ENCODE results near the gene SVEP1.

The SVEP1 gene

DNA sequence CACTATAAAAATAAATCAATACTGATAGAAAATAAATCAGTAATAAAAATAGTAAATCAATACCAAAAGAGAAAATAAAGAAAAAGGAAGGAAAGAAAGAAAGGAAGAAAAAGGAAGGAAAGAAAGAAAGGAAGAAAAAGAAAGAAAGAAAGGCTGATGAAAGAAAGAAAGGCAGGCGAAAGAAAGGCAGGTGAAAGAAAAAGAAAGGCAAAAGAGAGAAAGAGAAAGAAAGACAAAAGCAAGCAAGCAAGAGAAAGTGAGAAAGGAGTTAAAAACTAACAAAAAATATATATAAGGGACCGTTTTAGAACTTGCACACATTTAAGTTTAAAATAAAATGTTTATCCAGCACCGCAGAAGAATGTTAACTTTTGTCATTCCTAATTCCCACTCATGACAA, 116.0 kb downstream of the SVEP1 start:
- TF ChIP-seq SIN3A (IDR thresholded peaks at IDR 0.05; ENCODE audit: borderline replicate concordance, insufficient read depth, low read length) (no peak), FOXP2 (optimal IDR thresholded peaks at IDR 0.05; ENCODE audit: borderline replicate concordance, extremely low read depth, extremely low read length, insufficient read depth) (no peak), TAF1 (IDR thresholded peaks at IDR 0.05; ENCODE audit: borderline replicate concordance, insufficient read depth, low read length) (no peak), POLR2AphosphoS5 (IDR thresholded peaks at IDR 0.05; ENCODE audit: low read depth, low read length) (no peak)
- TF ChIP-seq, protein P1, sequence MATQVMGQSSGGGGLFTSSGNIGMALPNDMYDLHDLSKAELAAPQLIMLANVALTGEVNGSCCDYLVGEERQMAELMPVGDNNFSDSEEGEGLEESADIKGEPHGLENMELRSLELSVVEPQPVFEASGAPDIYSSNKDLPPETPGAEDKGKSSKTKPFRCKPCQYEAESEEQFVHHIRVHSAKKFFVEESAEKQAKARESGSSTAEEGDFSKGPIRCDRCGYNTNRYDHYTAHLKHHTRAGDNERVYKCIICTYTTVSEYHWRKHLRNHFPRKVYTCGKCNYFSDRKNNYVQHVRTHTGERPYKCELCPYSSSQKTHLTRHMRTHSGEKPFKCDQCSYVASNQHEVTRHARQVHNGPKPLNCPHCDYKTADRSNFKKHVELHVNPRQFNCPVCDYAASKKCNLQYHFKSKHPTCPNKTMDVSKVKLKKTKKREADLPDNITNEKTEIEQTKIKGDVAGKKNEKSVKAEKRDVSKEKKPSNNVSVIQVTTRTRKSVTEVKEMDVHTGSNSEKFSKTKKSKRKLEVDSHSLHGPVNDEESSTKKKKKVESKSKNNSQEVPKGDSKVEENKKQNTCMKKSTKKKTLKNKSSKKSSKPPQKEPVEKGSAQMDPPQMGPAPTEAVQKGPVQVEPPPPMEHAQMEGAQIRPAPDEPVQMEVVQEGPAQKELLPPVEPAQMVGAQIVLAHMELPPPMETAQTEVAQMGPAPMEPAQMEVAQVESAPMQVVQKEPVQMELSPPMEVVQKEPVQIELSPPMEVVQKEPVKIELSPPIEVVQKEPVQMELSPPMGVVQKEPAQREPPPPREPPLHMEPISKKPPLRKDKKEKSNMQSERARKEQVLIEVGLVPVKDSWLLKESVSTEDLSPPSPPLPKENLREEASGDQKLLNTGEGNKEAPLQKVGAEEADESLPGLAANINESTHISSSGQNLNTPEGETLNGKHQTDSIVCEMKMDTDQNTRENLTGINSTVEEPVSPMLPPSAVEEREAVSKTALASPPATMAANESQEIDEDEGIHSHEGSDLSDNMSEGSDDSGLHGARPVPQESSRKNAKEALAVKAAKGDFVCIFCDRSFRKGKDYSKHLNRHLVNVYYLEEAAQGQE (IDR thresholded peaks at IDR 0.05; ENCODE audit: insufficient read depth in 1 of 2, low read depth in 2 of 2, low read length in 2 of 2), result no peak

DNA sequence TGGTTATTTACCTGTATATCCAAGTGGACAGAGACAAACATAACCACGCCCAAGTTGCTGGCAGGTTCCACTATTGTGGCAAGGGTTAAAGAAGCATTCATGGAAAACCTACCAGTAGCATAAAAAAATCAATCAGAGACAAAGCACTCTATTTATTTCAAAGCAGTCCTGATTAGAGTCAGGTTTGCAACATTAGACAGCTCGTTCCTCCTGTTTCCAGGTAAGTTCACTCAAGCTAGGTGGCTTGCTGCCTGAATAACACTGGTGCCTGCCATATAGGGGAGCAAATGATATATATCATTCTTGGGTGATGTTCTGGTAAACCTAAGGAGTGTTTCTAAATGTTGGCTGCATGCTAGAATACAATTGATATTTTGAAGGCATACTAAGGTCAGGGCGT, 122.3 kb downstream of the SVEP1 start:
- TF ChIP-seq TAF1 (IDR thresholded peaks at IDR 0.05; ENCODE audit: borderline replicate concordance, insufficient read depth, low read length) (no peak), POLR2AphosphoS5 (IDR thresholded peaks at IDR 0.05; ENCODE audit: low read depth, low read length) (no peak), SIN3A (IDR thresholded peaks at IDR 0.05; ENCODE audit: borderline replicate concordance, insufficient read depth, low read length) (no peak), FOXP2 (optimal IDR thresholded peaks at IDR 0.05; ENCODE audit: borderline replicate concordance, extremely low read depth, extremely low read length, insufficient read depth) (no peak)
- TF ChIP-seq, protein P1 (IDR thresholded peaks at IDR 0.05; ENCODE audit: insufficient read depth in 1 of 2, low read depth in 2 of 2, low read length in 2 of 2), result no peak

- no peak for TF ChIP-seq SIN3A (IDR thresholded peaks at IDR 0.05; ENCODE audit: borderline replicate concordance, insufficient read depth, low read length)
Measured at GRCh38 chr9:110456681-110457080, 122.9 kb downstream of the SVEP1 start.

- no peak for TF ChIP-seq TAF1 (IDR thresholded peaks at IDR 0.05; ENCODE audit: borderline replicate concordance, insufficient read depth, low read length)
- TF ChIP-seq FOXP2 (optimal IDR thresholded peaks at IDR 0.05; ENCODE audit: borderline replicate concordance, extremely low read depth, extremely low read length, insufficient read depth), result no peak
- no peak for TF ChIP-seq SIN3A (IDR thresholded peaks at IDR 0.05; ENCODE audit: borderline replicate concordance, insufficient read depth, low read length)
- TF ChIP-seq POLR2AphosphoS5 (IDR thresholded peaks at IDR 0.05; ENCODE audit: low read depth, low read length), result no peak
- TF ChIP-seq, protein P1 (IDR thresholded peaks at IDR 0.05; ENCODE audit: insufficient read depth in 1 of 2, low read depth in 2 of 2, low read length in 2 of 2), result no peak
Measured at GRCh38 chr9:110455860-110456259, 123.7 kb downstream of the SVEP1 start.

GRCh38 chr9:110452227-110452801, 127.2 kb downstream of the SVEP1 start:
- TF ChIP-seq, protein P1 (IDR thresholded peaks at IDR 0.05; ENCODE audit: insufficient read depth in 1 of 2, low read depth in 2 of 2, low read length in 2 of 2), result no peak
